HG03378 (cell line): ENCODE data around the gene TRNAU1AP.
"Not testable (repeated sequence)": the region's sequence is repeated elsewhere in the genome, so short reads cannot be mapped to it uniquely, and the experiment has no call there.

Source experiments
- ATAC-seq: cut with Tn5 transposase; IDR thresholded peaks from one replicate; pipeline ENCODE4 v1.9.1; 2021; ENCODE audit warnings: mild to moderate bottlenecking, moderate library complexity; ENCODE audit not compliant: unreplicated experiment

The TRNAU1AP gene

GRCh38 chr1:28577052-28577678, 24.3 kb downstream of the TRNAU1AP start:
- ATAC-seq, result no peak

- ATAC-seq, result no peak
These were observed 25.1 kb downstream of the TRNAU1AP start for GRCh38 chr1:28577738-28578536.

- no peak for ATAC-seq
These were observed 25.9 kb downstream of the TRNAU1AP start for GRCh38 chr1:28578696-28579218.

- no peak for ATAC-seq
These were observed 26.5 kb downstream of the TRNAU1AP start for GRCh38 chr1:28579401-28579800.

- peak; percentile 30 for ATAC-seq
These were observed 28.0 kb downstream of the TRNAU1AP start for GRCh38 chr1:28580722-28581530.

GRCh38 chr1:28581531-28582247, 28.8 kb downstream of the TRNAU1AP start:
- ATAC-seq, result peak; percentile 62

GRCh38 chr1:28582248-28582615, 29.3 kb downstream of the TRNAU1AP start:
- ATAC-seq, result no peak

GRCh38 chr1:28586585-28587391, 33.9 kb downstream of the TRNAU1AP start:
- ATAC-seq, result not testable (repeated sequence)

GRCh38 chr1:28591708-28592320, 38.9 kb downstream of the TRNAU1AP start, which contains the start of gene RAB42:
Gene RAB42, plus strand, starts transcription at chr1:28592265. Its CDS starts 247 bp downstream, at chr1:28592512.
- no peak for ATAC-seq

GRCh38 chr1:28592321-28593071, 39.6 kb downstream of the TRNAU1AP start:
- ATAC-seq, result no peak

GRCh38 chr1:28593988-28594356, 41.1 kb downstream of the TRNAU1AP start:
- ATAC-seq, result not testable (repeated sequence)

GRCh38 chr1:28594686-28595411, 42.0 kb downstream of the TRNAU1AP start:
- not testable (repeated sequence) for ATAC-seq

GRCh38 chr1:28595412-28596191, 42.7 kb downstream of the TRNAU1AP start:
- no peak for ATAC-seq

GRCh38 chr1:28596276-28596675, 43.4 kb downstream of the TRNAU1AP start:
- ATAC-seq, result not testable (repeated sequence)

- ATAC-seq, result no peak
These were observed 48.8 kb downstream of the TRNAU1AP start for GRCh38 chr1:28601696-28602095.

- no peak for ATAC-seq
These were observed 49.9 kb downstream of the TRNAU1AP start for GRCh38 chr1:28602536-28603439.
